LoVo (cell line): Measurements from ENCODE around the gene TEX12.
A peak's percentile ranks its signal among the peaks of the same experiment; 100 is the strongest.

ENCODE experiments used
- DNase-seq: peaks from one replicate; pipeline ENCODE4 v3.0.0-alpha.2; 2016; ENCODE audit warnings: low spot score

Gene TEX12

GRCh38 chr11:112211536-112211935 lies 44.4 kb downstream of the TEX12 start:
- no peak for DNase-seq

GRCh38 chr11:112212290-112212689 lies 45.1 kb downstream of the TEX12 start:
- no peak for DNase-seq

- no peak for DNase-seq
These were observed 45.5 kb downstream of the TEX12 start for GRCh38 chr11:112212710-112213109.

- DNase-seq, result no peak
These were observed 46.6 kb downstream of the TEX12 start for GRCh38 chr11:112213753-112214152.

GRCh38 chr11:112215621-112216020 lies 48.4 kb downstream of the TEX12 start:
- no peak for DNase-seq

- DNase-seq, result no peak
These were observed 49.5 kb downstream of the TEX12 start for GRCh38 chr11:112216561-112217105.

- DNase-seq, result peak; percentile 80
These were observed 52.5 kb downstream of the TEX12 start for GRCh38 chr11:112219476-112220232.

GRCh38 chr11:112221274-112221835 lies 54.2 kb downstream of the TEX12 start:
- no peak for DNase-seq
